GM21619 (cell line): Measurements from ENCODE around the gene CDKN2B-AS1.

Source experiments
- ATAC-seq: cut with Tn5 transposase; IDR thresholded peaks from one replicate; pipeline ENCODE4 v1.9.1; 2021; ENCODE audit not compliant: unreplicated experiment

Gene CDKN2B-AS1

GRCh38 chr9:21982391-21982790 is 12.2 kb upstream of the CDKN2B-AS1 start:
- no peak for ATAC-seq

- ATAC-seq, result no peak
Observed at GRCh38 chr9:21982861-21983560, 11.6 kb upstream of the CDKN2B-AS1 start.

- no peak for ATAC-seq
Observed at GRCh38 chr9:21983561-21983935, 11.0 kb upstream of the CDKN2B-AS1 start.

- no peak for ATAC-seq
Observed at GRCh38 chr9:21984101-21984500, 10.5 kb upstream of the CDKN2B-AS1 start.

- peak; percentile 60 for ATAC-seq
Observed at GRCh38 chr9:21985964-21986667, 8.5 kb upstream of the CDKN2B-AS1 start.

- ATAC-seq, result no peak
Observed at GRCh38 chr9:21988056-21988990, 6.3 kb upstream of the CDKN2B-AS1 start.

- ATAC-seq, result no peak
Observed at GRCh38 chr9:21989440-21990189, 5.0 kb upstream of the CDKN2B-AS1 start.

- ATAC-seq, result no peak
Observed at GRCh38 chr9:21991072-21991959, 3.3 kb upstream of the CDKN2B-AS1 start.

GRCh38 chr9:21993007-21993406 is 1.6 kb upstream of the CDKN2B-AS1 start:
- ATAC-seq, result no peak

- ATAC-seq, result peak; percentile 31
Observed at GRCh38 chr9:21993893-21994555, 567 bp upstream of the CDKN2B-AS1 start, which contains the start of gene CDKN2A. TSS of gene CDKN2A (minus strand) at chr9:21994392.

- ATAC-seq, result peak; percentile 85
Observed at GRCh38 chr9:21995006-21995665, 545 bp downstream of the CDKN2B-AS1 start.

GRCh38 chr9:21995666-21996398 is 1.2 kb downstream of the CDKN2B-AS1 start:
- ATAC-seq, result peak; percentile 26

- no peak for ATAC-seq
Observed at GRCh38 chr9:21996438-21996837, 1.8 kb downstream of the CDKN2B-AS1 start.

- ATAC-seq, result no peak
Observed at GRCh38 chr9:21996858-21997257, 2.3 kb downstream of the CDKN2B-AS1 start.

GRCh38 chr9:21997480-21997879 is 2.9 kb downstream of the CDKN2B-AS1 start:
- no peak for ATAC-seq

- no peak for ATAC-seq
Observed at GRCh38 chr9:21998026-21998425, 3.4 kb downstream of the CDKN2B-AS1 start.

GRCh38 chr9:22002038-22002437 is 7.4 kb downstream of the CDKN2B-AS1 start:
- no peak for ATAC-seq
